IMR-90 (cell line): ENCODE results near the gene ANXA4. TPM values are rescaled to one million over a fixed set of nuclear protein-coding genes. Genes with fewer than 3 reads are reported as not detected.
"Not testable (repeated sequence)": the region's sequence is repeated elsewhere in the genome, so short reads cannot be mapped to it uniquely, and the experiment has no call there.

Experiments used
- ATAC-seq: fragments of 200-7000 bp; cut with Tn5 transposase; 2 replicates; pipeline ENCODE4 v1.9.1; 2020; ENCODE audit warnings: low read depth, mild to moderate bottlenecking, moderate library complexity
- BruUV-seq: library from RNA; stranded (reverse); fragments of 400-500 nt; replicated peaks from 2 replicates; lab custom pipeline; 2021; lab: Mats Ljungman, UMichigan
- CTCF ChIA-PET: fragments of 300-600 bp; formaldehyde crosslinking; extraction: SDS; loops from one replicate; lab custom pipeline; 2021; ENCODE audit warnings: antibody characterized with exemption; lab: Yijun Ruan, JAX
- POLR2A ChIA-PET: fragments of 300-600 bp; sonication (Branson Sonifier 250); formaldehyde crosslinking; loops from one replicate; lab custom pipeline; 2022; ENCODE audit warnings: antibody characterized with exemption; ENCODE audit not compliant: unreplicated experiment; lab: Charles Lee
- DNase-seq: peaks from one replicate; pipeline ENCODE4 v3.0.0; 2013
- H2AFZ ChIP-seq: replicated peaks from 2 replicates; pipeline ENCODE3; 2013; ENCODE audit warnings: low read length, mild to moderate bottlenecking; ENCODE audit not compliant: poor library complexity
- H2AK5ac ChIP-seq: 2 replicates; pipeline ENCODE4 v1.6.1; 2013; ENCODE audit warnings: low read depth, low read length, inconsistent platforms
- H2AK9ac ChIP-seq: replicated peaks from 2 replicates; pipeline ENCODE3; 2013; ENCODE audit warnings: mild to moderate bottlenecking, low read depth, low read length, moderate library complexity; ENCODE audit not compliant: poor library complexity
- H2BK120ac ChIP-seq: 2 replicates; pipeline ENCODE4 v1.6.1; 2013; ENCODE audit warnings: low read depth, low read length, inconsistent platforms
- H2BK15ac ChIP-seq: 3 replicates; pipeline ENCODE4 v1.6.1; 2013; ENCODE audit warnings: low read depth, low read length, inconsistent platforms
- H2BK20ac ChIP-seq: 2 replicates; pipeline ENCODE4 v1.6.1; 2013; ENCODE audit warnings: low read depth, mild to moderate bottlenecking, inconsistent platforms, low read length, moderate library complexity
- H2BK5ac ChIP-seq: 2 replicates; pipeline ENCODE4 v1.6.1; 2013; ENCODE audit warnings: mild to moderate bottlenecking, low read depth, low read length, inconsistent platforms; ENCODE audit not compliant: poor library complexity, severe bottlenecking
- H3K14ac ChIP-seq: replicated peaks from 2 replicates; pipeline ENCODE4 v1.6.1; 2013; ENCODE audit warnings: low read depth, low read length, inconsistent platforms
- H3K18ac ChIP-seq: 2 replicates; pipeline ENCODE4 v1.6.1; 2013; ENCODE audit warnings: low read depth, low read length, control low read depth
- H3K23ac ChIP-seq: 2 replicates; pipeline ENCODE4 v1.6.1; 2013; ENCODE audit warnings: low read depth, low read length, inconsistent platforms
- H3K27ac ChIP-seq: 2 replicates; pipeline ENCODE4 v1.5.1; 2013; ENCODE audit warnings: mild to moderate bottlenecking, control low read depth, low read length; ENCODE audit not compliant: insufficient read depth
- H3K27me3 ChIP-seq: 2 replicates; pipeline ENCODE4 v1.6.1; 2013; ENCODE audit warnings: low read length; ENCODE audit not compliant: control insufficient read depth, insufficient read depth
- H3K36me3 ChIP-seq: 2 replicates; pipeline ENCODE4 v1.6.1; 2013; ENCODE audit warnings: low read length, mixed read lengths; ENCODE audit not compliant: control insufficient read depth, insufficient read depth
- H3K4ac ChIP-seq: 2 replicates; pipeline ENCODE4 v1.6.1; 2013; ENCODE audit warnings: low read depth, low read length, inconsistent platforms
- H3K4me1 ChIP-seq: 2 replicates; pipeline ENCODE4 v1.6.1; 2013; ENCODE audit warnings: low read length, mixed read lengths; ENCODE audit not compliant: control insufficient read depth, insufficient read depth
- H3K4me2 ChIP-seq: 2 replicates; pipeline ENCODE4 v1.6.1; 2013; ENCODE audit warnings: low read depth, mild to moderate bottlenecking, control low read depth, low read length, moderate library complexity
- H3K4me3 ChIP-seq: 2 replicates; pipeline ENCODE4 v1.5.1; 2013; ENCODE audit warnings: low read depth, mild to moderate bottlenecking, control low read depth, low read length, moderate library complexity; ENCODE audit not compliant: insufficient read depth
- H3K56ac ChIP-seq: 2 replicates; pipeline ENCODE4 v1.6.1; 2013; ENCODE audit warnings: low read length, inconsistent platforms; ENCODE audit not compliant: insufficient read depth; ENCODE audit errors: extremely low read depth
- H3K79me1 ChIP-seq, 2 experiments: 2 replicates each; pipeline ENCODE4 v1.6.1; 2013; ENCODE audit warnings: low read length in 2 of 2, inconsistent platforms in 1 of 2, low read depth in 1 of 2
- H3K9ac ChIP-seq: 2 replicates; pipeline ENCODE4 v1.6.1; 2013; ENCODE audit warnings: low read depth, low read length, control low read depth
- H3K9me1 ChIP-seq: 2 replicates; pipeline ENCODE4 v1.6.1; 2013; ENCODE audit warnings: low read length, inconsistent platforms; ENCODE audit not compliant: insufficient read depth
- H3K9me3 ChIP-seq: 2 replicates; pipeline ENCODE4 v1.6.1; 2013; ENCODE audit warnings: low read length; ENCODE audit not compliant: control insufficient read depth, insufficient read depth
- H4K20me1 ChIP-seq: 2 replicates; pipeline ENCODE4 v1.6.1; 2013; ENCODE audit warnings: low read length, inconsistent platforms; ENCODE audit not compliant: insufficient read depth
- H4K5ac ChIP-seq: 2 replicates; pipeline ENCODE4 v1.6.1; 2013; ENCODE audit warnings: mild to moderate bottlenecking, low read depth, low read length, control low read depth
- H4K8ac ChIP-seq, 2 experiments: 2 replicates each; pipeline ENCODE4 v1.6.1; 2013; ENCODE audit warnings: low read depth in 2 of 2, low read length in 2 of 2, control low read depth in 1 of 2, inconsistent platforms in 1 of 2
- H4K91ac ChIP-seq: 2 replicates; pipeline ENCODE4 v1.6.1; 2013; ENCODE audit warnings: low read depth, low read length, inconsistent platforms; ENCODE audit not compliant: insufficient read depth
- WGBS, 2 experiments: methylation state at CpG; one replicate each; pipeline versions ENCODE4 v1.1.5 to v1.1.7; 2013; ENCODE audit warnings: missing lambda C conversion rate in 2 of 2; ENCODE audit not compliant: insufficient read length in 1 of 2; ENCODE audit errors: extremely low coverage in 2 of 2; 5-methylcytosine and 5-hydroxymethylcytosine counted together
- dilution Hi-C: fragments of 300-500 bp; cut with HindIII; formaldehyde crosslinking; loops from one replicate; pipeline ENCODE4 v1.14.3; 2018; ENCODE audit warnings: low sequenced_read_pairs; ENCODE audit not compliant: unreplicated experiment
- in situ Hi-C: fragments of 300-500 bp; cut with MboI; formaldehyde crosslinking; loops from 3 replicates; pipeline ENCODE4 v1.14.3; 2019; ENCODE audit warnings: low sequenced_read_pairs, inconsistent platforms, mixed read lengths
- intact Hi-C: fragments of 100-400 bp; cut with micrococcal nuclease; formaldehyde crosslinking; loops from 2 replicates; pipeline ENCODE4 v1.10.0; 2022
- polyA plus RNA-seq, 3 experiments: library from polyadenylated mRNA; depleted of rRNA; stranded (reverse); fragments of >200 nt; gene quantifications; 2 replicates each; pipeline ENCODE4 v1.2.3, GENCODE V29; 2012; ENCODE audit warnings: low replicate concordance in 1 of 3
- total RNA-seq: library from RNA; depleted of rRNA; stranded (reverse); fragments of >200 nt; gene quantifications from 2 replicates; pipeline ENCODE4 v1.2.3, GENCODE V29; 2012

ANXA4 gene
- total and polyA plus RNA-seq, 2 of the 4 experiments (the other 2 are of a cell fraction): 22.2 to 72.0 TPM

- H3K18ac ChIP-seq, H3K56ac ChIP-seq, H3K9me3 ChIP-seq, H3K4ac ChIP-seq, H2BK120ac ChIP-seq, H4K20me1 ChIP-seq, H3K4me3 ChIP-seq, H2AK5ac ChIP-seq, H3K9ac ChIP-seq, BruUV-seq, H3K27me3 ChIP-seq, H3K9me1 ChIP-seq, H2BK15ac ChIP-seq, H3K14ac ChIP-seq, H4K5ac ChIP-seq, H4K8ac ChIP-seq, H3K23ac ChIP-seq, H3K4me1 ChIP-seq, DNase-seq, H3K27ac ChIP-seq, H4K91ac ChIP-seq, H2BK5ac ChIP-seq, H3K4me2 ChIP-seq, POLR2A ChIA-PET, dilution Hi-C loops, H2AFZ ChIP-seq, H2BK20ac ChIP-seq, H3K36me3 ChIP-seq, ATAC-seq, intact Hi-C loops, H2AK9ac ChIP-seq: not testable (repeated sequence)
- no CpG with 5 or more reads among the region's 3 CpGs for WGBS, 2 experiments
- CTCF ChIA-PET: interaction anchor here (6.2 kb wide), 1 partner anchor 13 kb away, joined by 31 read pairs; no protein-coding TSS in a partner anchor
- H3K79me1 ChIP-seq: peaks cover 9 to 13% of the 10 kb centered on the region in 2 experiments; a peak in 3 of 4 replicates
- in situ Hi-C loops: loop anchor here (25.0 kb wide), 1 partner anchor 324 kb away; no protein-coding TSS in a partner anchor
Measured at GRCh38 chr2:69738149-69738548, 3.8 kb upstream of the ANXA4 start.
